NOMO-1 treated with dmso at 0.1 percent for 144 hours (cell line): Measurements from ENCODE around the gene RASSF5.
"Not testable (repeated sequence)": the region's sequence is repeated elsewhere in the genome, so short reads cannot be mapped to it uniquely, and the experiment has no call there.

Experiments
- DNase-seq: peaks from one replicate; lab custom pipeline; 2025; ENCODE audit not compliant: unreplicated experiment; lab: John Stamatoyannopoulos, UW

Gene RASSF5

DNA sequence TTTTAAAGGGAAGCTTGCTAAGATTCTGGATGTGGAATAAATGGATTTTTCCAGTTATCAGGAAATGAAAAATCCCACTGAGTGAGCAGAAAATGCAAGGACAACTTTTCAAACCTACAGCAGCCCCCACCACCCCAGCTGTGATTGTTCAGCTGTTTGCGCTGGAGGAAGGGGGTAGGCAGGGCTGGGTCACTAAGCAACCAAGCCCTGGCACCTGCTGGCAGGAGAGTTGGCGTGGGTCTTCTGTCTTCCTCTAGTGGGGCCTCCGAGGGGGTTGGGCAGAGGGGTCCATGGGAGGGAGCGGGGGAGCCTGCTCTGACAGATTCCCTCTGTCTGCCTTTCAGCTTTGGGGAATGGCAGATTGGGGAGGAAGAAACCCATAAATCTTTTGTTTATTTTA is 59.7 kb downstream of the RASSF5 start:
- no peak for DNase-seq

DNA sequence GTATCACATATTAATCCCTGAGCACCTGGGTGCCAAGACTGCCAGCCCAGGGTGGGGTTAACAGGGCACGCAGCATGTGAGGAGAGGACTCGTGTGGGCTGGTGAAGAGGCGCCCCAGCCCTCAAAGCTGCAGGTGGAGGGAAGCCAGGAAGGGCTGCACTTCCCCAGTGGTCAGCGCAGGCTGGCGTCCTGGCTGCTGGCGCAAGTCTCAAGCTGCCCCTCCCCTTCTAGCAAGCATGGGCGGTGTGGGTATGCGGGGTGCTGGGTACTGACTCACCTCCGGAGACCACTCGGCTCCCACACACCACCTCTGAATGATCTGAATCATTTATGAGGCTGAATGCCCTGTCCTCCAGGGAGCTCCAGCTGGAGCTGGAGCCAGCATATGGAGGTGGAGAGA is 60.9 kb downstream of the RASSF5 start:
- no peak for DNase-seq

DNA sequence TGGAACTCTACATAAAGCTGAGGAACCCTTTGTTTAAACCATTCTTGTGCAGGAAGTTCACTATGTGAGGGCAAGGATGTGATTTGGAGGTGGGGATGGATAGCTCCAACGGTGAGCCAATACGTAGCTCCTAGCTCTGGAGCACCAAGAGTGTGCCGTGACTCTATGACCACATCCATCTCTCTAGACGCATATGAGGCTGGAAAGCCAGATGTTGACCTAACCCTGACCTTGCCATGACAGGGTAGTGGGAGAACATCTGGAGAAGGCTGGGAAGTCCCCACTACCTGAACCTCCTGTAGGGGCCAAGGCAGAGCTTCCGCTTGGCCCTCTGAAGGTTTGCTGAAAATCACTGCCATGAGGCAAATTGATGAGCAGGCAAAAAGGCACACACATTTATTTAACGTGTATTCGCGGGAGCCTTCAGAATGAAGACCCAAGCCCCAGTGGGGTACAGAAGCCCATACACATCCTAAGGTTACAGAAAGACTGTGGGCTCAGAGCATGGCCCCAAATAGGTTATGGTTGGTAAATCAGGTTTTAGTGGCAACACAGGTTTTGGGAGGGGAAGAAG is 61.5 kb downstream of the RASSF5 start:
- DNase-seq: no peak

DNA sequence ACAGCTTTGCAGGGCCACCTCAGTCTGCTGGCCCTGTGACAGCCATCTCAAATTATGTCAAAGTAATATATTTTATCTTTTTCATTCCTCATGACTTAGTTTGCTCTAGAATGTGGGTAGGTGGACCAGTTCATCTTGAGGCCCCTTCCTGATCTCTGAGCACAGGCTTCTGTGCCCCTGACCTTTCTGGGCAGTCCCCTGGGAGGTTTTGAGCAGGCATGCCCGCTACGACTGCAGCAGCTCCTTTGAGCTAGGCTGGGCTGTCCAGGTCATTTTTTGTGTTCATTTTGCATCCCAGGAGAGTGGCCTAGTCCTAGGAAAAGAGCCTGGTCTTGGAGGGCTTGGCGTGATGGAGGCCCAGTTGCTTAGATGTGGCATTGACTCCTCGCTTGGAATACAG is 62.2 kb downstream of the RASSF5 start:
- no peak for DNase-seq

GRCh38 chr1:206570529-206570928 is 63.2 kb downstream of the RASSF5 start:
- no peak for DNase-seq

- DNase-seq: no peak
Observed at GRCh38 chr1:206572835-206573234, 65.5 kb downstream of the RASSF5 start.

GRCh38 chr1:206573319-206573718 is 66.0 kb downstream of the RASSF5 start:
- DNase-seq: no peak

DNA sequence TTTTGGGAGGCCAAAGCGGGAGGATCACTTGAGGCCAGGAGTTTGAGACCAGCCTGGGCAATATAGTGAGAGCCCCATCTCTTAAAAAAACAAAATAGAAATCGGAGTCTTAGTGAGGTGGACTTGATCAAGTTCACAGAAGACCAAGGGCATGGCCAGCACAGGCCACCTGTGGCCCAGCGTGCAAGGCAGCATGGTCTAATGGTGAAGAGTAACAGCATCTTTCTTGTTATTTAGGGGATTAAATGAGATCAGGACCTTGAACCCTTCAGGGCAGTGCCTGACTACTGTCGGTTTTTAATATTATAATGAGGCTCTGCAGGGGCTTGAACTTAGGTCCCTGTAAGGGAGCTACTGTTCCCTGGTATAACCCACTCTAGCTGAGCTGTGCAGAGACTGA is 66.4 kb downstream of the RASSF5 start:
- no peak for DNase-seq

DNA sequence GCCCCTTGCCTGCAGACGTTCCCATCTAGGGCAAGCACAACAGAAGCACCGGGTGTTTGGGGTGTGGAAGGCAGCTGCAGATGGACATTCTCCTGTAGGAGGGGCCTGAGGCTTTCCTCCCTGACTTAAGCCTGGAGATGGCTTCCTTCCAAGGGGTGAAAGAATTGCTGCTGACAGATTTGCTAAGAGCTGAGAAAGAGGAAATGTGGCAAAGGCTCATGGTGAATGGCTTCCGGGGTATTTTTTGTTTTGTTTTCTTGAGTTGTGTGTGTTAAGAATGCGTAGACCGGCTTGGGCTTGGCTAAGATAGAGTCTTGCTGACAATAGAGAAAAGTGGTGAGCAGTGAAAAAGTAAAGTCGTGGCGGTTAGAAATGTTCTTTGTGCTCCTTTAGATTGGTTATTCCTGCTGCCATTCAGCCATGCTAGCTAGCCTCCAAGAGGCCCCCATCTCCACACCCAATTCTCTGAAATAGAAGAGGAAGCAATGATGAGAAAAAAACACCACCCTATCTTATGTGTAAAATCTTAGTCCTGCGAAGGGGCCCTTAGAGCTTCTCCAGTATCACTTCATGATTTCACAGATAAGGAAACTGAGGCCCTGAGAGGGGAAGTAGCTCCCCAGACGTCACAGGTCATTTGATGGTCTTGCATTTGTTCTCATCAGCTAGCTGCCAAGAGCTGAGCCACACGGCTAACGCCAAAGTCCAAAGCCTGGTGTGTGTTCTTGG is 68.0 kb downstream of the RASSF5 start:
- peak; percentile 87 for DNase-seq

DNA sequence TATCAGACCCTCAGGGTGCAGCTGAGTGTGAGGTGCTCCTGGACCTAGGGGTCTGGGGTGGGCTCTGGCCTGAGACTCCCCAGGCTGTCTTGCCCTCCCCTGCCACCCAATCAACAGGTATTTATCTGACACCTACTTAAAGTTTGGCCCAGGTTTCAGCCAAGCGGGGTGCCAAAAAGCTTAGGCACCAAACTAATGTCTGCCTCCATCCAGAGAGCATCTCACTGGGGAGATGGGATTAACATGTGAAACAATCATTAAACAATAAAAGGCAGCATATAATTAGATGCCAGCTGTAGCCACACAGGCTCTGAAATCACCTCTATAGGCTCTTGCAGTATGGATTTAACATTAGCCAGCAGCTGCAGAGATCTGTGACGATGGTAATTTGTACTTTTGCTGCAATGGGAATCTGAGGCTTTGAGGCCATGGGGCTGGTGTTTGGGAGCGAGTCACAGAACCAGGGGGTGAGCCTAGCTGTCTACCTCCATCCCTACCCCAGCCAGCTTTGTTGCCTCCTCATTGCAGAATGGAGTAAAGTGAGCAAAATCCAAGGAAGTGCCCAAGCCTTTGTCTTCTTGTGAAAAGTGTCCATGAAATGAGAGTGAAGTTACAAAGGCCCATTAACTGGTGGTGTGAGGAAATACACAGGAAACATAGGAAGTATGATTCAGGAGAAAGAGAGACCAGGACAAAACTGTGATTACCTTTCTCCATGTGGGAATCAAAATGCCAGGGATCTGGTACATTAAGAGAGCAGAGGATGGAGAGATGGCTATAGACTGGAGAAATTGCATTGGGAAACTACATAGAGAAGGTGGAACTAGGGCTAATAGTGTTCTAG is 68.8 kb downstream of the RASSF5 start:
- DNase-seq: no peak

DNA sequence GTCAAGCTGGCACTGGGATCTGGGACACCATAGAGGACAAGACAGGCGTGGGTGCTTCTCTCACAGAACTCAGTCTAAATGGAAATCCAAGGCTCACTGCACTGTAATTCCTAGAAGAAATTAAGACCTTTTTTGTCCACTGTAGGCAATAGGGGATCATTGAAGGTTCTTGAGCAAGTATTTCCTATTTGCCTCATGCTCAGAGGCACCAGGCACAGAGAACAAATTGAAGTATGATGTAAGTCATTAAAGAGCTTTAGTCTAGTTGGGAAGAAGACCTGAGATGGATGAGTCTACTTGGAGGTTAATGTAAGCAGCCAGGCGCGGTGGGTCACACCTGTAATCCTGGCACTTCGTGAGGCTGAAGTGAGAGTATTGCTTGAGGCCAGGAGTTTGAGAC is 70.3 kb downstream of the RASSF5 start:
- no peak for DNase-seq

- DNase-seq: no peak
Observed at GRCh38 chr1:206578068-206578977, 71.0 kb downstream of the RASSF5 start.

DNA sequence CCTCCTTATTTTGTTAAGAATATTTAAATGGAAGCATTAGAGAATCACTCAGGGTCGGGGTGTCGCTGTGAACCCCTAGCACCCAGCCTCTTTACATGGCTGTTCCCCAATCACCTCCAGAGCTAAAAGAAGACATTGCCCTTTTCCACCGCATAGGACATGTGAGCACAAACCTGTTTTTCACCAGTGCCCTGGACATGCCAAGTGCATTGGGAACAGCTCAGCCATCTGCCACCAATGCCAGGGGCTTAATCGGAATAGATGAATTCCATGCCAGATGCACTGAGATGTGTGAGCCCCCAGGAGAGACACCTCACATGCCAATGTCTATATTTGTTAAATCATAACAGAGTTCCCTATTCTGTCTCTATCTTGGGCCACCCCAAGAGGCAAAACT is 71.6 kb downstream of the RASSF5 start:
- DNase-seq: no peak

DNA sequence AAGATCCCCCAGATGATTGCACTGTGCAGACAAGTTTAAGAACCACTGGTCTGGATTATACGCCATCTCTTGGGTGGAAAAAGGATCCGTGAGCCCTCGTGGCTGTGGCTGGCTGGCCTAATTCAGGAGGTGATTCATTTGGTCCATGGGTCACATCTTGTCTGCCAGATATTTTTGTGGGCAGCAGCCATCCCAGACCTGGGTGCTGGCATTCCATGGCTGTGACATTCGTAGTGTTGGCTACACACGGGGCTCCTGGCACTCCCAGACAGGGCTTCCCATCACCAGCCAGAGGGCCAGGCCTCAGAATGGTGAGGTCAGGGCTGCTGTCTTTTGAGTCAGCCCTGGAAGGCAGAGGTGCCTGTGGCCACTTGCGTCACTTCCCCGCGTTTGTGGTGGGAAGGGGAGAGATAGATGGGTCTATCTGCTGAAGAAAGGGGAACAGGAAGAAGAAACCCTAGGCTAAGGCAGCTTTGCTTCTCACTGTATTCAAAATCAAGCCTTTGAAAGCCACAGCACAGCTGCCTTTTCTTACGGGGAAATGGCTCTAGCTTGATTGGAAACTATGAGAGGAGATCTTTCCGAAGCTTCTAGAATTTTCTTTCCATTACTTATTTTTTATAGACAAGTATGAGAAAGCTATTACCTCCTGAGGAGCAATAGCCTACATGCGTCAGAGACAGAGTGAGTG is 72.6 kb downstream of the RASSF5 start:
- DNase-seq: peak; percentile 92

- no peak for DNase-seq
Observed at GRCh38 chr1:206580438-206581113, 73.2 kb downstream of the RASSF5 start.

GRCh38 chr1:206581114-206581497 is 73.8 kb downstream of the RASSF5 start:
- not testable (repeated sequence) for DNase-seq

GRCh38 chr1:206581571-206581981 is 74.2 kb downstream of the RASSF5 start:
- no peak for DNase-seq

- no peak for DNase-seq
Observed at GRCh38 chr1:206582537-206582936, 75.2 kb downstream of the RASSF5 start.

DNA sequence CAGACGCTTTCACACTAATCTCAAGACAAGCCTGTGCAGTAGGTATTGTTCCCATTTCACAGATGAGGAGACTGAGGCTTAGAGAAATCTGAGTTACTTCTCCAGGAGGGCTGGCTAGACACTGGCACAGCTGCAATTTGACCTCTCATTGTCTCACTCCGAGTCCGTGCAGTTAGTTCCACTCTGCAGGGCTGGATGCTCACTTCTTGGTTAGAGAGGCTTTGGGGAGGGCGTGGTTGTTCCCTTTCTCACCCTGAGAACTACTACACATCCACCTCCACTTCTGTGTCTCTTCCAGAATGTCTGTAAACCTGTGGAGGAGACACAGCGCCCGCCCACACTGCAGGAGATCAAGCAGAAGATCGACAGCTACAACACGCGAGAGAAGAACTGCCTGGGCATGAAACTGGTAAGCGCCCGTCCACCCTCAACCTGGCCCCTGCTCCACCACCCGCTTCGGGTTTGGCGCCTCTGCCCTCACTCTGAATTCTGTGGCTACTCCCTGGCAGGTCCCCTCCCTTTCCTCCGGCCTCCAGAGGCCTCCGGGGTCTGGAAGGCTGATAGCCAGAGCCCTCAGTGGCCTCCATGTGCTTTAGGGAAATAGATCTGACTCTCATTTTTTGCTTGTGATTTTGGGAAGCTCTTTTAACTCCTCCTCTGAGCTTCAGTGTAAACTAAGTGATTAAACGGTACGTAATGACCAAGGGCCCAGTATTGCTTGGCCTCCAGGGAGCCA is 75.8 kb downstream of the RASSF5 start:
- DNase-seq: no peak
